Ovary (tissue), 9 donors: Measurements from ENCODE around the gene TRPM2. TPM values are rescaled to one million over a fixed set of nuclear protein-coding genes. Genes with fewer than 3 reads are reported as not detected.

Source experiments
- DNase-seq, 5 donors: peaks; one replicate each; pipeline ENCODE4 v3.0.0-alpha.2; 2019 to 2020
- H3K27ac ChIP-seq, 2 donors: fragments of 200-600 bp; one replicate each; pipeline versions ENCODE4 v1.5.1 to v1.8.0; 2019 to 2022
- H3K27me3 ChIP-seq: fragments of 200-600 bp; one replicate; pipeline ENCODE4 v1.8.0; 2022
- H3K36me3 ChIP-seq: fragments of 200-600 bp; sonication (generic); one replicate; pipeline ENCODE4 v1.5.1; 2019
- H3K4me1 ChIP-seq: one replicate; pipeline ENCODE4 v1.8.1; 2013; ENCODE audit warnings: mild to moderate bottlenecking, moderate library complexity; ENCODE audit not compliant: insufficient read depth
- H3K4me3 ChIP-seq: fragments of 200-600 bp; sonication (generic); one replicate; pipeline ENCODE4 v1.5.1; 2017
- H3K9me3 ChIP-seq, 2 donors: fragments of 200-600 bp in 1 of 2; sonication (generic) in 1 of 2; one replicate each; pipeline versions ENCODE4 v1.5.1 to v1.8.1; 2013 to 2019; ENCODE audit warnings: mild to moderate bottlenecking in 1 of 2, moderate library complexity in 1 of 2
- CTCF ChIP-seq, 3 donors: fragments of 450-650 bp in 2 of 3; fragments of 200-600 bp in 1 of 3; IDR thresholded peaks; one replicate each; pipeline versions ENCODE4 v1.5.1 to v1.8.0; 2016 to 2022; ENCODE audit warnings: antibody characterized with exemption in 3 of 3, mild to moderate bottlenecking in 1 of 3
- EP300 ChIP-seq: sonication (generic); formaldehyde crosslinking; IDR thresholded peaks from one replicate; pipeline ENCODE4 v1.6.1; 2017; ENCODE audit warnings: antibody characterized with exemption
- POLR2A ChIP-seq: fragments of 450-650 bp; IDR thresholded peaks from one replicate; pipeline ENCODE4 v1.6.1; 2017; ENCODE audit warnings: antibody characterized with exemption, mild to moderate bottlenecking, moderate library complexity
- WGBS, 3 donors: extraction: QIAGEN DNeasy Blood & Tissue Kit in 1 of 3; methylation state at CpG; one replicate each; pipeline versions ENCODE4 v1.1.5 to v1.1.7; 2013 to 2017; 5-methylcytosine and 5-hydroxymethylcytosine counted together
- intact Hi-C, 4 donors: fragments of 100-400 bp; cut with DNase I; formaldehyde crosslinking; loops; one replicate each; pipeline versions ENCODE4 v1.11.0 to v1.15.1; 2022 to 2023
- polyA plus RNA-seq, 2 donors: library from polyadenylated mRNA; stranded (reverse); fragments of 200-250 nt in 1 of 2; fragments of 350-450 nt in 1 of 2; fragmentation: Illumina TruSeq in 1 of 2; extraction: RNeasy Lipid Tissue Mini Kit (QIAGEN cat#74804) in 1 of 2; gene quantifications; one replicate each; pipeline ENCODE4 v1.2.3, GENCODE V29; 2013 to 2014
- total RNA-seq, 7 donors: library from RNA; depleted of rRNA in 2 of 7; stranded (reverse); fragments of >200 nt in 2 of 7; fragmentation: NEBNext Ultra II Directional in 3 of 7; extraction: Animal tissue kit (Norgen Biotek cat#: 25700) in 3 of 7; gene quantifications; one replicate each; pipeline versions ENCODE4 v1.1.0 to v1.2.4, GENCODE V29; 2016 to 2023
- donor health status: DM: no; HTN: no; CAD: no; lungs with moderate emphysema.
- donor health status: DM: no; HTN: no; CAD: no.
- donor health status: Bipolar disorder and iron deficiency.
- donor health status: DM: yes; HTN: yes; CAD: no.
- donor health status: DM: no; HTN: no; CAD: no.
- donor health status: DM: yes; HTN: yes; CAD: no.

TRPM2 gene
- total and polyA plus RNA-seq, 9 donors = 0.48 to 7.0 (median 1.8) TPM

GRCh38 chr21:44319407-44320065 lies 33.9 kb upstream of the TRPM2 start:
- TF ChIP-seq EP300 (no peak), CTCF (IDR thresholded peaks at IDR 0.05) (no peak), POLR2A (no peak)
- H3K27me3 ChIP-seq = no peaks in the 10 kb centered on the region
- 87 to 95% (median 91%) methylated on average over 35 of the region's 35 CpGs for WGBS, 3 donors
- intact Hi-C loops = no loop called here
- H3K9me3 ChIP-seq = no peaks in the 10 kb centered on the region
- H3K4me1 ChIP-seq = no peaks in the 10 kb centered on the region
- no peak overlapping the region for H3K4me3 ChIP-seq
- no peak overlapping the region for H3K27ac ChIP-seq
- no peaks in the 10 kb centered on the region for H3K36me3 ChIP-seq
- DNase-seq = no peak

GRCh38 chr21:44320847-44321246 lies 32.6 kb upstream of the TRPM2 start:
- Histone ChIP-seq H3K4me1 (no peaks in the 10 kb centered on the region), H3K4me3 (no peak overlapping the region), H3K36me3 (no peaks in the 10 kb centered on the region), H3K27me3 (no peaks in the 10 kb centered on the region), H3K9me3 (no peaks in the 10 kb centered on the region), H3K27ac (no peak overlapping the region)
- DNase-seq = no peak
- TF ChIP-seq POLR2A = no peak
- intact Hi-C loops = no loop called here
- 91 to 94% (median 92%) methylated on average over 13 of the region's 13 CpGs for WGBS, 3 donors

GRCh38 chr21:44321846-44322450 lies 31.5 kb upstream of the TRPM2 start:
- no peak for DNase-seq
- 90 to 95% (median 93%) methylated on average over 18 to 23 of the region's 23 CpGs for WGBS, 3 donors
- Histone ChIP-seq H3K9me3 (no peaks in the 10 kb centered on the region), H3K4me3 (no peak overlapping the region), H3K4me1 (no peaks in the 10 kb centered on the region), H3K36me3 (no peaks in the 10 kb centered on the region), H3K27me3 (no peaks in the 10 kb centered on the region), H3K27ac (no peak overlapping the region)
- TF ChIP-seq EP300 (no peak), CTCF (IDR thresholded peaks at IDR 0.05) (no peak), POLR2A (no peak)
- intact Hi-C loops = no loop called here

- Histone ChIP-seq H3K27me3 (no peaks in the 10 kb centered on the region), H3K9me3 (no peaks in the 10 kb centered on the region), H3K4me1 (no peaks in the 10 kb centered on the region), H3K27ac (no peak overlapping the region), H3K4me3 (no peak overlapping the region), H3K36me3 (no peaks in the 10 kb centered on the region)
- no peak for DNase-seq
- 89 to 92% (median 89%) methylated on average over 38 of the region's 38 CpGs for WGBS, 3 donors
- TF ChIP-seq EP300 = no peak
- no peak for TF ChIP-seq POLR2A
- no peak for TF ChIP-seq CTCF (IDR thresholded peaks at IDR 0.05)
- intact Hi-C loops = no loop called here
These were observed 30.6 kb upstream of the TRPM2 start for GRCh38 chr21:44322621-44323325.

- H3K36me3 ChIP-seq = no peaks in the 10 kb centered on the region
- no peak for TF ChIP-seq EP300
- no peak for TF ChIP-seq POLR2A
- no peak for TF ChIP-seq CTCF (IDR thresholded peaks at IDR 0.05)
- 81 to 85% (median 83%) methylated on average over 18 to 20 of the region's 20 CpGs for WGBS, 3 donors
- no peaks in the 10 kb centered on the region for H3K4me1 ChIP-seq
- H3K9me3 ChIP-seq = no peaks in the 10 kb centered on the region
- H3K4me3 ChIP-seq = no peak overlapping the region
- no peak overlapping the region for H3K27ac ChIP-seq
- intact Hi-C loops = no loop called here
- no peak for DNase-seq
- no peaks in the 10 kb centered on the region for H3K27me3 ChIP-seq
These were observed 29.8 kb upstream of the TRPM2 start for GRCh38 chr21:44323591-44323990.
